ENCODE results near the gene SEC14L3. TPM values are rescaled to one million over a fixed set of nuclear protein-coding genes. Genes with fewer than 3 reads are reported as not detected.

Gene SEC14L3
- total RNA-seq, 1 experiment from 2014 or later = not detected

GRCh38 chr22:30434843-30435242, 37.0 kb downstream of the SEC14L3 start:
- Histone ChIP-seq H3K9me3 (ENCODE audit: control insufficient read depth, insufficient read depth, low read depth, low read length) (no peaks in the 10 kb centered on the region), H3K27me3 (ENCODE audit: control insufficient read depth, insufficient read depth, low read length) (no peaks in the 10 kb centered on the region), H3K36me3 (ENCODE audit: control insufficient read depth, insufficient read depth, low read length) (peaks cover 2% of the 10 kb centered on the region; the same call in 1 of the 2 replicates), H3K4me3 (ENCODE audit: low read depth in 2 of 2, low read length in 2 of 2) (no peak overlapping the region), H3K27ac (ENCODE audit: low read length) (no peak overlapping the region), H3K4me1 (ENCODE audit: control insufficient read depth, insufficient read depth, low read length) (no peaks in the 10 kb centered on the region)
- DNase-seq (ENCODE audit: low read depth, low spot score) (no peak), ATAC-seq (no peak)
- TF ChIP-seq REST (IDR thresholded peaks at IDR 0.05; ENCODE audit: insufficient read depth in 1 of 2, low read depth in 2 of 2, low read length in 1 of 2) (no peak), SIN3A (IDR thresholded peaks at IDR 0.05; ENCODE audit: borderline replicate concordance, insufficient read depth, low read depth, low read length) (no peak), TCF7L2 (IDR thresholded peaks at IDR 0.05; ENCODE audit: low read depth, low read length) (no peak), CTCF (IDR thresholded peaks at IDR 0.05) (no peak), POLR2AphosphoS5 (IDR thresholded peaks at IDR 0.05; ENCODE audit: low read depth, low read length) (no peak)
- intact Hi-C loops (cut with micrococcal nuclease; ENCODE audit: unreplicated experiment) (no loop called here), in situ Hi-C loops (cut with HindIII; ENCODE audit: low pct_unique_long_range_greater_than_20kb, low sequenced_read_pairs) (no loop called here)
- BruUV-seq (replicated peaks) = no TSS peak
- ChIA-PET POLR2A (no interaction called here), CTCF (no interaction called here)

GRCh38 chr22:30433773-30434172, 38.0 kb downstream of the SEC14L3 start:
- ChIA-PET CTCF (no interaction called here), POLR2A (no interaction called here)
- in situ Hi-C loops (cut with HindIII; ENCODE audit: low pct_unique_long_range_greater_than_20kb, low sequenced_read_pairs) = no loop called here
- no peaks in the 10 kb centered on the region for H3K4me1 ChIP-seq (ENCODE audit: control insufficient read depth, insufficient read depth, low read length)
- no peaks in the 10 kb centered on the region for H3K27me3 ChIP-seq (ENCODE audit: control insufficient read depth, insufficient read depth, low read length)
- intact Hi-C loops (cut with micrococcal nuclease; ENCODE audit: unreplicated experiment) = no loop called here
- no peaks in the 10 kb centered on the region for H3K9me3 ChIP-seq (ENCODE audit: control insufficient read depth, insufficient read depth, low read depth, low read length)
- TF ChIP-seq REST (IDR thresholded peaks at IDR 0.05; ENCODE audit: insufficient read depth in 1 of 2, low read depth in 2 of 2, low read length in 1 of 2) = no peak
- TF ChIP-seq CTCF (IDR thresholded peaks at IDR 0.05) = no peak
- TF ChIP-seq TCF7L2 (IDR thresholded peaks at IDR 0.05; ENCODE audit: low read depth, low read length) = no peak
- no peak for TF ChIP-seq POLR2AphosphoS5 (IDR thresholded peaks at IDR 0.05; ENCODE audit: low read depth, low read length)
- TF ChIP-seq SIN3A (IDR thresholded peaks at IDR 0.05; ENCODE audit: borderline replicate concordance, insufficient read depth, low read depth, low read length) = no peak
- H3K27ac ChIP-seq (ENCODE audit: low read length) = no peak overlapping the region
- no peak for ATAC-seq
- no peak overlapping the region for H3K4me3 ChIP-seq (ENCODE audit: low read depth in 2 of 2, low read length in 2 of 2)
- no TSS peak for BruUV-seq (replicated peaks)
- H3K36me3 ChIP-seq (ENCODE audit: control insufficient read depth, insufficient read depth, low read length) = peaks cover 2% of the 10 kb centered on the region; the same call in 1 of the 2 replicates
- no peak for DNase-seq (ENCODE audit: low read depth, low spot score)
